Spinal cord (tissue), 10 donors: Measurements from ENCODE around the gene ACSM5. TPM values are rescaled to one million over a fixed set of nuclear protein-coding genes. Genes with fewer than 3 reads are reported as not detected.
"Not testable (repeated sequence)": the region's sequence is repeated elsewhere in the genome, so short reads cannot be mapped to it uniquely, and the experiment has no call there.

Source experiments
- DNase-seq, 6 donors: peaks; one replicate each; pipeline versions ENCODE4 v3.0.0 to v3.0.0-alpha.2; 2013 to 2015; ENCODE audit warnings: low spot score in 6 of 6, low read depth in 4 of 6
- H3K27ac ChIP-seq: one replicate; pipeline ENCODE4 v1.5.1; 2013; ENCODE audit warnings: low read depth, low read length, control low read depth
- H3K27me3 ChIP-seq: one replicate; pipeline ENCODE4 v1.6.1; 2013; ENCODE audit warnings: low read length; ENCODE audit not compliant: control insufficient read depth, insufficient read depth
- H3K36me3 ChIP-seq: one replicate; pipeline ENCODE4 v1.6.1; 2013; ENCODE audit warnings: low read length; ENCODE audit not compliant: control insufficient read depth, insufficient read depth
- H3K4me1 ChIP-seq: one replicate; pipeline ENCODE4 v1.6.1; 2013; ENCODE audit warnings: low read length; ENCODE audit not compliant: control insufficient read depth, insufficient read depth
- H3K4me3 ChIP-seq: one replicate; pipeline ENCODE4 v1.5.1; 2013; ENCODE audit warnings: low read depth, low read length, control low read depth
- H3K9me3 ChIP-seq: one replicate; pipeline ENCODE4 v1.6.1; 2013; ENCODE audit warnings: low read length; ENCODE audit not compliant: control insufficient read depth, insufficient read depth
- WGBS: methylation state at CpG from one replicate; pipeline ENCODE4 v1.1.5; 2013; ENCODE audit warnings: missing lambda C conversion rate; ENCODE audit not compliant: insufficient coverage; 5-methylcytosine and 5-hydroxymethylcytosine counted together
- polyA plus RNA-seq, 2 donors: library from polyadenylated mRNA; unstranded; fragments of 120-200 nt; gene quantifications; one replicate each; pipeline ENCODE4 v1.2.1, GENCODE V29; 2013; ENCODE audit not compliant: insufficient read length in 2 of 2
- total RNA-seq, 2 donors: library from RNA; depleted of rRNA in 1 of 2; stranded (reverse); fragments of 120-200 nt in 1 of 2; fragments of >200 nt in 1 of 2; gene quantifications; one replicate each; pipeline versions ENCODE4 v1.2.3 to v1.2.4, GENCODE V29; 2013 to 2014
- donor health status: healthy.

Gene ACSM5
- total and polyA plus RNA-seq, 4 donors = 1.7 to 2.4 (median 2.2) TPM

GRCh38 chr16:20440731-20441130 lies 31.4 kb downstream of the ACSM5 start:
- no CpG with 5 or more reads among the region's 1 CpG for WGBS
- not testable (repeated sequence) for H3K4me1 ChIP-seq, H3K4me3 ChIP-seq, H3K27me3 ChIP-seq, H3K27ac ChIP-seq, H3K9me3 ChIP-seq, H3K36me3 ChIP-seq
- peak in 1 of 6 donors; percentile 1 for DNase-seq

GRCh38 chr16:20441191-20441590 lies 31.9 kb downstream of the ACSM5 start:
- Histone ChIP-seq H3K9me3 (no peaks in the 10 kb centered on the region), H3K27ac (no peak overlapping the region), H3K4me3 (no peak overlapping the region), H3K27me3 (no peaks in the 10 kb centered on the region), H3K4me1 (no peaks in the 10 kb centered on the region), H3K36me3 (no peaks in the 10 kb centered on the region)
- 100% methylated on average over 2 of the region's 3 CpGs for WGBS
- no peak for DNase-seq

- WGBS = 100% methylated on average over 1 of the region's 4 CpGs
- not testable (repeated sequence) for H3K36me3 ChIP-seq, H3K9me3 ChIP-seq, H3K4me1 ChIP-seq, H3K27ac ChIP-seq, H3K4me3 ChIP-seq, H3K27me3 ChIP-seq, DNase-seq
Observed at GRCh38 chr16:20441859-20442258, 32.5 kb downstream of the ACSM5 start.

GRCh38 chr16:20446652-20447393 lies 37.5 kb downstream of the ACSM5 start:
- not testable (repeated sequence) for H3K27me3 ChIP-seq, H3K4me3 ChIP-seq, DNase-seq, H3K36me3 ChIP-seq, H3K27ac ChIP-seq, H3K9me3 ChIP-seq, H3K4me1 ChIP-seq
- WGBS = no CpG with 5 or more reads among the region's 3 CpGs

GRCh38 chr16:20451364-20451763 lies 42.0 kb downstream of the ACSM5 start, which contains the start of gene ACSM2A:
Gene ACSM2A, plus strand, starts transcription at chr16:20451521. Its CDS starts 8,594 bp downstream, at chr16:20460115.
- no CpG with 5 or more reads among the region's 1 CpG for WGBS
- H3K4me3 ChIP-seq, H3K27me3 ChIP-seq, H3K36me3 ChIP-seq, DNase-seq, H3K9me3 ChIP-seq, H3K27ac ChIP-seq, H3K4me1 ChIP-seq: not testable (repeated sequence)

GRCh38 chr16:20453633-20454032 lies 44.3 kb downstream of the ACSM5 start:
- H3K27me3 ChIP-seq, H3K27ac ChIP-seq, H3K36me3 ChIP-seq, H3K4me3 ChIP-seq, H3K4me1 ChIP-seq, DNase-seq, H3K9me3 ChIP-seq: not testable (repeated sequence)
- no CpG with 5 or more reads among the region's 5 CpGs for WGBS

- not testable (repeated sequence) for H3K9me3 ChIP-seq, H3K36me3 ChIP-seq, H3K27me3 ChIP-seq, H3K4me1 ChIP-seq, H3K27ac ChIP-seq, DNase-seq, H3K4me3 ChIP-seq
- WGBS = no CpG with 5 or more reads among the region's 2 CpGs
Observed at GRCh38 chr16:20459227-20459626, 49.9 kb downstream of the ACSM5 start.

- not testable (repeated sequence) for H3K27me3 ChIP-seq, H3K4me3 ChIP-seq, H3K4me1 ChIP-seq, H3K36me3 ChIP-seq, H3K9me3 ChIP-seq, H3K27ac ChIP-seq, DNase-seq
- WGBS = no CpG with 5 or more reads among the region's 4 CpGs
Observed at GRCh38 chr16:20460313-20460712, 51.0 kb downstream of the ACSM5 start.

GRCh38 chr16:20468954-20469353 lies 59.6 kb downstream of the ACSM5 start:
- not testable (repeated sequence) for DNase-seq, H3K27ac ChIP-seq

GRCh38 chr16:20469930-20470329 lies 60.6 kb downstream of the ACSM5 start:
- not testable (repeated sequence) for H3K36me3 ChIP-seq, H3K27ac ChIP-seq, H3K27me3 ChIP-seq, H3K4me1 ChIP-seq, H3K4me3 ChIP-seq, DNase-seq, H3K9me3 ChIP-seq
- no CpG with 5 or more reads among the region's 2 CpGs for WGBS

More at GRCh38 chr16:20468954-20469353, 59.6 kb downstream of the ACSM5 start:
- H3K4me3 ChIP-seq, H3K36me3 ChIP-seq, H3K9me3 ChIP-seq, H3K27me3 ChIP-seq, H3K4me1 ChIP-seq: not testable (repeated sequence)
